MM.1S (cell line): ENCODE data around the gene CALML4.

Experiments
- EZH2phosphoT487 ChIP-seq: fragments of 300-600 bp; sonication (generic); IDR thresholded peaks from 2 replicates; pipeline ENCODE4 v1.6.1; 2018; ENCODE audit warnings: antibody characterized with exemption, low read length
- TF ChIP-seq, protein P1 (sequence below): fragments of 300-600 bp; sonication (generic); IDR thresholded peaks from 2 replicates; pipeline ENCODE4 v1.5.1; 2016; ENCODE audit warnings: antibody characterized with exemption, low read length, mixed read lengths

DNA sequence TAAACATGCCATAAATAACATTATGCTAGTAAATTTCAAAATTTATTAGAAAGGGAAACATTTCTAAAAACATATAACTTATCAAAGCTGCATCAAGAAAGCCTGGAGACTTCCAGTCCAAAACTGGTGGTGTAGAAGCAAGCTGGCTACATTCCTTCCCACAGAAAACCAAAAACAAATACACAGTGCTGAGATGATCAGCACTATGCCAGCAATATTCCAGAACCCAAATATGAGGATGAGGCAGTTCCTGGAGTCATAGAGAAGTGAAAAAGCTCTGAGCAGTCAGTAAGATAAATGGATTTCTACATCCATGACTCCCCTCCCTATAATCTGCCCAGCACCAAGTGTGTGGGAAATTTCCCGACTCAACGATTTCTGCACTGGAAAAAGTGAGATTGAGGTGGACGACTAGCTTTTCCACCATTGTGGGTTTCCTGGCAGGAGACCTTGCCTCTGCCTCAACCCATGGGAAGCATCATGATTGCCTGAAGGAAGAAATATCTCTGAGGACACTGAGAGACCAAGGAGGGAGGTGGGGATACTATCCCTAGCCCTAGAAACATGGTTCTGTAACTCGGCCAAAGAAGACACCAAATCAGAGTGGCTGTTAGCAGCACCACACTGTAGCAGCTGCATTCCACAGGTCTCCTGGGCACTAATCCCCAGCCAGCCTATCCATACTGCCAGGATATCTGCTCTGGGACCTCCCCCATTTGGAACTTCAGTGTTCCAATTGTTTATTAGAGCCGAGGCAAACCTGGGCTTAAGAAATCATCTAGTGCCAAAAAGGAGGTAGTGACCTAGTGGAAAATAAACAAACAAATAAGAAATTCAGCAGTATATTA, 36.2 kb upstream of the CALML4 start:
- TF ChIP-seq EZH2phosphoT487, result no peak
- TF ChIP-seq, protein P1, sequence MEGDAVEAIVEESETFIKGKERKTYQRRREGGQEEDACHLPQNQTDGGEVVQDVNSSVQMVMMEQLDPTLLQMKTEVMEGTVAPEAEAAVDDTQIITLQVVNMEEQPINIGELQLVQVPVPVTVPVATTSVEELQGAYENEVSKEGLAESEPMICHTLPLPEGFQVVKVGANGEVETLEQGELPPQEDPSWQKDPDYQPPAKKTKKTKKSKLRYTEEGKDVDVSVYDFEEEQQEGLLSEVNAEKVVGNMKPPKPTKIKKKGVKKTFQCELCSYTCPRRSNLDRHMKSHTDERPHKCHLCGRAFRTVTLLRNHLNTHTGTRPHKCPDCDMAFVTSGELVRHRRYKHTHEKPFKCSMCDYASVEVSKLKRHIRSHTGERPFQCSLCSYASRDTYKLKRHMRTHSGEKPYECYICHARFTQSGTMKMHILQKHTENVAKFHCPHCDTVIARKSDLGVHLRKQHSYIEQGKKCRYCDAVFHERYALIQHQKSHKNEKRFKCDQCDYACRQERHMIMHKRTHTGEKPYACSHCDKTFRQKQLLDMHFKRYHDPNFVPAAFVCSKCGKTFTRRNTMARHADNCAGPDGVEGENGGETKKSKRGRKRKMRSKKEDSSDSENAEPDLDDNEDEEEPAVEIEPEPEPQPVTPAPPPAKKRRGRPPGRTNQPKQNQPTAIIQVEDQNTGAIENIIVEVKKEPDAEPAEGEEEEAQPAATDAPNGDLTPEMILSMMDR, result no peak
